ENCODE measurements around the gene NYNRIN. TPM values are rescaled to one million over a fixed set of nuclear protein-coding genes. Genes with fewer than 3 reads are reported as not detected.

The NYNRIN gene
- total RNA-seq, 1 experiment from 2014 or later, result 2.7 TPM

- H3K27me3 ChIP-seq (ENCODE audit: low read length), result no peaks in the 10 kb centered on the region
- no peaks in the 10 kb centered on the region for H3K4me1 ChIP-seq (ENCODE audit: insufficient read depth, low read length)
- POLR2A ChIA-PET (ENCODE audit: unreplicated experiment), result no interaction called here
- intact Hi-C loops (cut with micrococcal nuclease), result no loop called here
- no peak overlapping the region for H3K27ac ChIP-seq (ENCODE audit: low read length)
- no peaks in the 10 kb centered on the region for H3K9me2 ChIP-seq (replicated peaks; ENCODE audit: low read length)
- no peaks in the 10 kb centered on the region for H3K9me3 ChIP-seq (ENCODE audit: low read length)
- TF ChIP-seq EZH2phosphoT487 (IDR thresholded peaks at IDR 0.05; ENCODE audit: borderline replicate concordance, low read length) (no peak), EZH2 (IDR thresholded peaks at IDR 0.05; ENCODE audit: low read length, unreplicated experiment) (no peak), CTCF (conservative IDR thresholded peaks at IDR 0.05; ENCODE audit: low read depth, low read length) (no peak)
- no peak overlapping the region for H3K9ac ChIP-seq (ENCODE audit: low read length)
- no peaks in the 10 kb centered on the region for H3K79me2 ChIP-seq (ENCODE audit: low read length)
- H3F3A ChIP-seq (ENCODE audit: low read length, unreplicated experiment), result no peaks in the 10 kb centered on the region
- H4K20me1 ChIP-seq (ENCODE audit: low read length), result no peaks in the 10 kb centered on the region
- CTCF ChIA-PET, result no interaction called here
- no peak overlapping the region for H3K4me2 ChIP-seq (ENCODE audit: low read length)
- no peak overlapping the region for H3K4me3 ChIP-seq (ENCODE audit: low read length)
- no peak overlapping the region for H2AFZ ChIP-seq (ENCODE audit: low read length)
- DNase-seq (no peak), ATAC-seq (no peak)
- BruUV-seq (replicated peaks), result no TSS peak
- no peaks in the 10 kb centered on the region for H3K36me3 ChIP-seq (ENCODE audit: low read depth, low read length)
Observed at GRCh38 chr14:24377657-24378056, 21.1 kb upstream of the NYNRIN start.

- ChIA-PET POLR2A (ENCODE audit: unreplicated experiment) (no interaction called here), CTCF (no interaction called here)
- DNase-seq (no peak), ATAC-seq (no peak)
- Histone ChIP-seq H3K4me1 (ENCODE audit: insufficient read depth, low read length) (no peaks in the 10 kb centered on the region), H3K27me3 (ENCODE audit: low read length) (no peaks in the 10 kb centered on the region), H3K4me2 (ENCODE audit: low read length) (no peak overlapping the region), H4K20me1 (ENCODE audit: low read length) (no peaks in the 10 kb centered on the region), H3K9ac (ENCODE audit: low read length) (no peak overlapping the region), H3K4me3 (ENCODE audit: low read length) (no peak overlapping the region), H3K36me3 (ENCODE audit: low read depth, low read length) (no peaks in the 10 kb centered on the region), H2AFZ (ENCODE audit: low read length) (no peak overlapping the region), H3F3A (ENCODE audit: low read length, unreplicated experiment) (no peaks in the 10 kb centered on the region), H3K27ac (ENCODE audit: low read length) (no peak overlapping the region), H3K79me2 (ENCODE audit: low read length) (no peaks in the 10 kb centered on the region), H3K9me2 (replicated peaks; ENCODE audit: low read length) (no peaks in the 10 kb centered on the region), H3K9me3 (ENCODE audit: low read length) (no peaks in the 10 kb centered on the region)
- TF ChIP-seq EZH2 (IDR thresholded peaks at IDR 0.05; ENCODE audit: low read length, unreplicated experiment) (no peak), CTCF (conservative IDR thresholded peaks at IDR 0.05; ENCODE audit: low read depth, low read length) (no peak), EZH2phosphoT487 (IDR thresholded peaks at IDR 0.05; ENCODE audit: borderline replicate concordance, low read length) (no peak)
- intact Hi-C loops (cut with micrococcal nuclease), result no loop called here
- BruUV-seq (replicated peaks), result no TSS peak
Observed at GRCh38 chr14:24378327-24378726, 20.5 kb upstream of the NYNRIN start.

GRCh38 chr14:24378981-24379906 lies 19.6 kb upstream of the NYNRIN start:
- TF ChIP-seq EZH2phosphoT487 (IDR thresholded peaks at IDR 0.05; ENCODE audit: borderline replicate concordance, low read length) (no peak), EZH2 (IDR thresholded peaks at IDR 0.05; ENCODE audit: low read length, unreplicated experiment) (no peak), CTCF (conservative IDR thresholded peaks at IDR 0.05; ENCODE audit: low read depth, low read length) (no peak)
- no TSS peak for BruUV-seq (replicated peaks)
- Histone ChIP-seq H3K27ac (ENCODE audit: low read length) (no peak overlapping the region), H3K9me3 (ENCODE audit: low read length) (no peaks in the 10 kb centered on the region), H3K27me3 (ENCODE audit: low read length) (no peaks in the 10 kb centered on the region), H3K4me1 (ENCODE audit: insufficient read depth, low read length) (no peaks in the 10 kb centered on the region), H3K4me2 (ENCODE audit: low read length) (no peak overlapping the region), H3K36me3 (ENCODE audit: low read depth, low read length) (no peaks in the 10 kb centered on the region), H3K79me2 (ENCODE audit: low read length) (no peaks in the 10 kb centered on the region), H4K20me1 (ENCODE audit: low read length) (no peaks in the 10 kb centered on the region), H3K4me3 (ENCODE audit: low read length) (no peak overlapping the region), H2AFZ (ENCODE audit: low read length) (no peak overlapping the region), H3K9me2 (replicated peaks; ENCODE audit: low read length) (no peaks in the 10 kb centered on the region), H3F3A (ENCODE audit: low read length, unreplicated experiment) (no peaks in the 10 kb centered on the region), H3K9ac (ENCODE audit: low read length) (no peak overlapping the region)
- intact Hi-C loops (cut with micrococcal nuclease), result no loop called here
- POLR2A ChIA-PET (ENCODE audit: unreplicated experiment), result no interaction called here
- CTCF ChIA-PET, result interaction anchor here (0.6 kb wide), 1 partner anchor 25 kb away, joined by 3 read pairs; no protein-coding TSS in a partner anchor
- DNase-seq (no peak), ATAC-seq (no peak)

All from PC-3 (cell line).